ENCODE measurements around the gene FRMD1. TPM values are rescaled to one million over a fixed set of nuclear protein-coding genes. Genes with fewer than 3 reads are reported as not detected.

Gene FRMD1
- total RNA-seq (2014; rRNA removed; shearing (Covaris generic)): not detected in 2 replicates

DNA sequence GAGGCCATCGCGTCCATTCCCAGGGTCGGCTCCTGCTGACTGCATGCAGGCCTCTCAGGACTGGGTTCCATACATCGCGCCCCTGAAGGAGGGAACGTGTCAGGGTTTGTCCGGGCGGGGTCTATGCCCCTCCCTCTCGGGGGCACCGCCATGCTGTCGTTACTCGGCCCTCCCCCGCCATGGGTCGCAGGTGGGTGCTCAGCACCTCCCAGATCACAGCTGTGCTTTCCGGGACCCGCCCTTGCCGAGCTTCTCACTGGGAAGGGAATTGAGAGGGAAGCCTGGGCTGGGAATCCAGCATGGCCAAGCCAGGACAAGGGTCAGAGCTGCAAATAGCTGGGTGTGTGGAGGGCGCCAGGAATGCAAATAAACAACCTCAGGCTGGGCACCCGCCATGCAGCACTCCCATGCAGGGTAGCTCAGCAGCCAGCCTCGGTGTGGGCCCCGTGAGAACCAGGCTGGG is at the start of gene FRMD1:
Gene FRMD1 (minus strand): TSS at position 270 of the 463 bp plus-strand sequence. CDS start 118 bp downstream, at position 152.
- DNase-seq (ENCODE audit: low spot score): no peak

GRCh38 chr6:168128006-168128630 is 49.1 kb upstream of the FRMD1 start:
- no peak for DNase-seq (ENCODE audit: low spot score)

GRCh38 chr6:168127384-168127868 is 48.4 kb upstream of the FRMD1 start:
- no peak for DNase-seq (ENCODE audit: low spot score)

- DNase-seq (ENCODE audit: low spot score): no peak
Measured at GRCh38 chr6:168126566-168127383, 47.8 kb upstream of the FRMD1 start.

GRCh38 chr6:168125429-168126001 is 46.5 kb upstream of the FRMD1 start:
- no peak for DNase-seq (ENCODE audit: low spot score)

DNA sequence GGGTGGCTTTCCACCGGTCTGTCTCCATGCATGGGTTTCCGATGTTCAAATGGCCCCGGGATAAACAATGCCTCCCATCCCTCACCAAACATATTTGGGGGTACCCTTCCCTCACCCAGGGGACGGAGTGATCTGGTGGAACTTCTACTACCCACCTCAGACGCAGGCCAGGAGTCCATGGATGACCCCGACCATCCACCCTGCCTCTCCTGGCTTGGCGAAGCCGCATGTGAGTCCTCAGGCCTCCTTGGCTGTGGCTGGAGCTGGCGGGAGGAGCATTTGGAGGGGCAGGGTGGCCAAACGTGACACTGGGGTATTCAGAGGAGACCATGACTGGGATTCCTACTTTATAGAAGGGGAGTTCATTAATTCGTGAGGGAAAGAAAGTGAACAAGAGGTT is 45.9 kb upstream of the FRMD1 start:
- DNase-seq (ENCODE audit: low spot score): no peak

DNA sequence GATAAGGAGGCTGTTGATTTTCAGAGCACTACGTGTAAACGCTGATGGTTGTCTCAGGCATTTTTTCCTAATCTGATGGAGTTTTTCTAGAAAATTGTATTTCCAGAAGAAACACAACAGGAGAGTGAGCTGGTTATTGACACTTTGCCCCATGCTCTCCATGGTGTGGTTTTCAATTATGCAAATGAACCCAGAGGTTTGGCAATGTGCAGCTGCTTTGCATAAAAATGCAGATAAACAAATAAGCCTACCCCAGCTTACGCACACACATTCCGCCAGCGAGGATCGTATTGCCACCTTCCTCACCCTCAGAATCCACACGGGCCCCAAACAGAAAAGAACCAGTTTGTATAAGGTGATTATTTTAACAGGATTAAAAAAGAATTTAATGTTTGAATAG is 45.1 kb upstream of the FRMD1 start:
- no peak for DNase-seq (ENCODE audit: low spot score)

- no peak for DNase-seq (ENCODE audit: low spot score)
Measured at GRCh38 chr6:168123165-168123911, 44.3 kb upstream of the FRMD1 start.

DNA sequence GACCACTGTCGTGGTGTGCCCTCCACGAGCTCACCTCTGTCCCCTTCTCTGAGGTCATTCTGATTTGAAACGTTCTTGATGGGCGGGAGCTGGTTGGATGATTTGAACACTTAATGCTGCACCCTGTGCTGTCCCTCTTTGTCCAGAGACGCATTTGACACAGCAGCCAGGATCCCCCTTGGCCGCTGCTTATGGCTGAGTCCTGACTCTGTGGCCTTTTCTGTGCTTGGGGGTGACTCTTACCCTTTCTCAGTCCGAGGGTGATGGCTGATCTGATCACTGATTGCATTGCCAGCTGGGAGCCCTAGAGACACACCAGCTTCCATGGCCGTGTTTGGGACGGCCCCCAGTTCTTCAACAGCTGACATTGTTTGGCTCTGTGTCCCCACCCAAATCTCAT is 43.5 kb upstream of the FRMD1 start:
- DNase-seq (ENCODE audit: low spot score): no peak

- no peak for DNase-seq (ENCODE audit: low spot score)
Measured at GRCh38 chr6:168122011-168122410, 43.0 kb upstream of the FRMD1 start.

- no peak for DNase-seq (ENCODE audit: low spot score)
Measured at GRCh38 chr6:168121303-168121665, 42.3 kb upstream of the FRMD1 start.

GRCh38 chr6:168120390-168121302 is 41.6 kb upstream of the FRMD1 start:
- DNase-seq (ENCODE audit: low spot score): no peak

- DNase-seq (ENCODE audit: low spot score): no peak
Measured at GRCh38 chr6:168119539-168119938, 40.5 kb upstream of the FRMD1 start.

GRCh38 chr6:168118935-168119334 is 39.9 kb upstream of the FRMD1 start:
- DNase-seq (ENCODE audit: low spot score): no peak

GRCh38 chr6:168117942-168118341 is 38.9 kb upstream of the FRMD1 start:
- DNase-seq (ENCODE audit: low spot score): no peak

GRCh38 chr6:168116975-168117899 is 38.2 kb upstream of the FRMD1 start:
- DNase-seq (ENCODE audit: low spot score): no peak

GRCh38 chr6:168116438-168116974 is 37.5 kb upstream of the FRMD1 start:
- no peak for DNase-seq (ENCODE audit: low spot score)

GRCh38 chr6:168115748-168116437 is 36.9 kb upstream of the FRMD1 start:
- no peak for DNase-seq (ENCODE audit: low spot score)

DNA sequence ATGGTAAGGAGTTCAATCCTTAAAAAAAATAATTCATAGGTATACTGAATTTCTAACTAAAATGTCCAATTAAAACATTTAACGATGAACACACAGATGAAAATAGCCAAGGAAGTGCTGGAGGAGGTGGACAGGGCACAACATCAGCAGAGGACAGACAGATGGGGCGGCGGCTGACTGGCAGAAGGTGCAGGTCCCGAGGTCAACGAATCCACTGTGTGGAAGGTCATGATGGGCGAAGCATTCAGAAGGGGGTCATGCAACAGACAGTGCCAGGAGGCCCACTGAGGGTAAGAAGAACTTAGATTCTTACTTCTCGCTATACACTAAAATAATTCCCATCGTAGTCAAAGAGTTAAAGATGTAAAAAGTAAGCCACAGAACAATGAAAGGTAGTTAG is 34.2 kb upstream of the FRMD1 start:
- DNase-seq (ENCODE audit: low spot score): no peak
